ENCODE data around the gene PLEKHA5. TPM values are rescaled to one million over a fixed set of nuclear protein-coding genes. Genes with fewer than 3 reads are reported as not detected.
"Not testable (repeated sequence)": the region's sequence is repeated elsewhere in the genome, so short reads cannot be mapped to it uniquely, and the experiment has no call there.

Gene PLEKHA5
- total and polyA plus RNA-seq, 3 donors from 2014 or later: 22.4 to 37.5 (median 34.8) TPM

DNA sequence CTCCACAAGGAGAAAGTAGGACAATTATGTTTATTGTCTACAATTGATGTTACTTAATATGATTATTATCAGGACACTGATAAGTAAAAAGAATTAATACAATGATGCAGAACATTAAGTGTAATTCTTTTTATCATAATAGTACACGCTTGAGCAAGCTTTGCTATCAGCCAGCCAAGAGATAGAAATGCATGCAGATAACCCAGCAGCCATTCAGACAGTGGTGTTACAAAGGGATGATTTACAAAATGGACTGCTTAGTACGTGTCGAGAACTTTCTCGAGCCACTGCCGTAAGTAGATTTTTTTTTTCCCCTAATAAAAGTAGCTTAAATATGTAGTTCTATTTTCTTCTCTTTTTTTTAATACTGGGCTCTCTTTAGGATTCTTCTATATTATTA is 192.8 kb downstream of the PLEKHA5 start:
- TF ChIP-seq POLR2A (IDR thresholded peaks at IDR 0.05): no peak
- TF ChIP-seq, protein P1, sequence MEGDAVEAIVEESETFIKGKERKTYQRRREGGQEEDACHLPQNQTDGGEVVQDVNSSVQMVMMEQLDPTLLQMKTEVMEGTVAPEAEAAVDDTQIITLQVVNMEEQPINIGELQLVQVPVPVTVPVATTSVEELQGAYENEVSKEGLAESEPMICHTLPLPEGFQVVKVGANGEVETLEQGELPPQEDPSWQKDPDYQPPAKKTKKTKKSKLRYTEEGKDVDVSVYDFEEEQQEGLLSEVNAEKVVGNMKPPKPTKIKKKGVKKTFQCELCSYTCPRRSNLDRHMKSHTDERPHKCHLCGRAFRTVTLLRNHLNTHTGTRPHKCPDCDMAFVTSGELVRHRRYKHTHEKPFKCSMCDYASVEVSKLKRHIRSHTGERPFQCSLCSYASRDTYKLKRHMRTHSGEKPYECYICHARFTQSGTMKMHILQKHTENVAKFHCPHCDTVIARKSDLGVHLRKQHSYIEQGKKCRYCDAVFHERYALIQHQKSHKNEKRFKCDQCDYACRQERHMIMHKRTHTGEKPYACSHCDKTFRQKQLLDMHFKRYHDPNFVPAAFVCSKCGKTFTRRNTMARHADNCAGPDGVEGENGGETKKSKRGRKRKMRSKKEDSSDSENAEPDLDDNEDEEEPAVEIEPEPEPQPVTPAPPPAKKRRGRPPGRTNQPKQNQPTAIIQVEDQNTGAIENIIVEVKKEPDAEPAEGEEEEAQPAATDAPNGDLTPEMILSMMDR (IDR thresholded peaks at IDR 0.05): no peak
- Histone ChIP-seq H3K36me3 (ENCODE audit: low read depth, missing control alignments) (no peaks in the 10 kb centered on the region), H3K27me3 (no peaks in the 10 kb centered on the region), H3K27ac (peak overlapping the region; percentile 2 to 75), H3K4me1 (no peaks in the 10 kb centered on the region), H3K9me3 (no peaks in the 10 kb centered on the region), H3K4me3 (no peak overlapping the region)
- DNase-seq: peak; percentile 72
- intact Hi-C loops (cut with DNase I; ENCODE audit: low total_unique reads): no loop called here
- 68 to 79% methylated on average over 5 of the region's 5 CpGs for WGBS, 2 donors

DNA sequence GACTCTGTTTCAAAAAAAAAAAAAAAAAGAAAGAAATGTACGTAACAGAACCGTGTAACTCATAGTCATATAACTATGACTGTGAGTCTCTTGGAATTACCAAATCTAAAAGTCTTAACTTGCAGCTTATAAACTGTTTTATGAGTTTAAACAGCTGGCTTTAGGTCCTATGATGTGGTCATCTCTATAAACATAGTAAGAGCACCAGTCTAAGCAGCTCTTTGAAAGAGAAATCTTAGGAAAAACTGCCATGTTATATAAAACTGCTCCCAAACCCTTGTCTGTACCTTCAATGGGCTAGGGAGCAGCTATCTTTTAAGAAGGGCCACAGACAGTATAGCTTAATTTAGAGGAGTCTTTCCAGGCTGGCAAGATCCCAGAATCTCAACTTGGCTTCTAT is 194.3 kb downstream of the PLEKHA5 start:
- no peak for DNase-seq
- Histone ChIP-seq H3K36me3 (ENCODE audit: low read depth, missing control alignments) (no peaks in the 10 kb centered on the region), H3K4me1 (no peaks in the 10 kb centered on the region), H3K4me3 (no peak overlapping the region), H3K27ac (peak overlapping the region in 1 of 2 donors; percentile 21), H3K9me3 (no peaks in the 10 kb centered on the region), H3K27me3 (no peaks in the 10 kb centered on the region)
- 37 to 52% methylated on average over 2 of the region's 2 CpGs for WGBS, 2 donors
- intact Hi-C loops (cut with DNase I; ENCODE audit: low total_unique reads): no loop called here
- TF ChIP-seq, protein P1 (IDR thresholded peaks at IDR 0.05): no peak
- TF ChIP-seq POLR2A (IDR thresholded peaks at IDR 0.05): no peak

DNA sequence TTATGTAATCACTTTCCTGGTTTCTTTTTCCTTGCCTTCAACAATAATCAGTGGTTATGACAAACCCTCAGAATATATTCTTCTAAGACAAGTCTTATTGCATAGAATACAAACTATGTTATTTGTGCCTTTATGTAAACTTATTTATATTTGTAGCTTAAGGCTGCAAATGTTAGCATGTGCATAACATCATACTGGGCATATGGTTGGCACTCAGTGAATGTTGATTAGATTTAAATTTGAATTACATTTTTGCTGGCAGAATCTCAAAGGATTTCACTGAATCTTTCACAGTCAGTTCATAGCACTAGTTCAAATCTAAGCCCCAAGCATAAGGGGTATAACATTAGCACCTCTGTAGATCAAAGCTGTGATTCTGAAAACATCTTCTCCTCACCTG is 196.6 kb downstream of the PLEKHA5 start:
- no peak for DNase-seq
- H3K27me3 ChIP-seq: no peaks in the 10 kb centered on the region
- H3K27ac ChIP-seq: no peak overlapping the region
- intact Hi-C loops (cut with DNase I; ENCODE audit: low total_unique reads): no loop called here
- no peaks in the 10 kb centered on the region for H3K9me3 ChIP-seq
- H3K4me1 ChIP-seq: no peaks in the 10 kb centered on the region
- TF ChIP-seq, protein P1 (IDR thresholded peaks at IDR 0.05): no peak
- no peak for TF ChIP-seq POLR2A (IDR thresholded peaks at IDR 0.05)
- no peak overlapping the region for H3K4me3 ChIP-seq
- H3K36me3 ChIP-seq (ENCODE audit: low read depth, missing control alignments): no peaks in the 10 kb centered on the region

GRCh38 chr12:19332196-19332595 is 202.7 kb downstream of the PLEKHA5 start:
- Histone ChIP-seq H3K4me1 (no peaks in the 10 kb centered on the region), H3K9me3 (no peaks in the 10 kb centered on the region), H3K4me3 (no peak overlapping the region), H3K36me3 (ENCODE audit: low read depth, missing control alignments) (no peaks in the 10 kb centered on the region), H3K27me3 (no peaks in the 10 kb centered on the region), H3K27ac (no peak overlapping the region)
- TF ChIP-seq POLR2A (IDR thresholded peaks at IDR 0.05): no peak
- TF ChIP-seq, protein P1 (IDR thresholded peaks at IDR 0.05): no peak
- intact Hi-C loops (cut with DNase I; ENCODE audit: low total_unique reads): no loop called here
- DNase-seq: no peak

GRCh38 chr12:19338405-19338804 is 208.9 kb downstream of the PLEKHA5 start:
- intact Hi-C loops (cut with DNase I; ENCODE audit: low total_unique reads): no loop called here
- 83 to 84% methylated on average over 5 of the region's 5 CpGs for WGBS, 2 donors
- H3K4me3 ChIP-seq: no peak overlapping the region
- no peaks in the 10 kb centered on the region for H3K36me3 ChIP-seq (ENCODE audit: low read depth, missing control alignments)
- TF ChIP-seq, protein P1 (IDR thresholded peaks at IDR 0.05): no peak
- TF ChIP-seq POLR2A (IDR thresholded peaks at IDR 0.05): no peak
- H3K27ac ChIP-seq: no peak overlapping the region
- DNase-seq: no peak
- no peaks in the 10 kb centered on the region for H3K9me3 ChIP-seq
- H3K27me3 ChIP-seq: no peaks in the 10 kb centered on the region
- H3K4me1 ChIP-seq: no peaks in the 10 kb centered on the region

DNA sequence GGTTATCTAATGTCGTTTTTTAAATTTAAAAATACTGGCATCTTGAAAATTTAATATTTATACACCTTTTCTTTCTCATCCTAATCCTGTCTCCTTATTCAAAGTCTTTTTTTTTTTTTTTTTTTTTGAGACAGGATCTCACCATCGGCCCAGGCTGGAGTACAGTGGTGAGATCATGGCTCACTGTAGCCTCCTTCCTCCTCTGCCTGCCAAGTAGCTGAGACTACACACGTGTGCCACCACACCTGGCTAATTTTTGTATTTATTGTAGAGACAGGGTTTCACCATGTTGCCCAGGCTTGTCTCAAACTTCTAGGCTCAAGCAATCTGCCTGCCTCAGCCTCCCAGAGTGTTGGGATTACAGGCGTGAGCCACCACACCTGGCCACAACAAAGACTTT is 221.3 kb downstream of the PLEKHA5 start:
- intact Hi-C loops (cut with DNase I; ENCODE audit: low total_unique reads); DNase-seq; H3K36me3 ChIP-seq (ENCODE audit: low read depth, missing control alignments); H3K9me3 ChIP-seq; H3K27me3 ChIP-seq; H3K4me1 ChIP-seq; H3K27ac ChIP-seq; H3K4me3 ChIP-seq: not testable (repeated sequence)
- 86 to 99% methylated on average over 4 of the region's 4 CpGs for WGBS, 2 donors

All from testis (tissue), 3 donors.